WI38 (cell line): ENCODE results near the gene VRK3.

Experiments
- H3K4me3 ChIP-seq: 2 replicates; pipeline ENCODE4 v1.5.1; 2011; ENCODE audit warnings: low read depth, mild to moderate bottlenecking, control low read depth, low read length
- TF ChIP-seq, protein P1 (sequence below): IDR thresholded peaks from 2 replicates; pipeline ENCODE4 v1.5.1; 2012; ENCODE audit warnings: low read depth, mild to moderate bottlenecking, control low read depth, low read length

Gene VRK3

GRCh38 chr19:49933643-49934042, 91.5 kb downstream of the VRK3 start:
- TF ChIP-seq, protein P1, sequence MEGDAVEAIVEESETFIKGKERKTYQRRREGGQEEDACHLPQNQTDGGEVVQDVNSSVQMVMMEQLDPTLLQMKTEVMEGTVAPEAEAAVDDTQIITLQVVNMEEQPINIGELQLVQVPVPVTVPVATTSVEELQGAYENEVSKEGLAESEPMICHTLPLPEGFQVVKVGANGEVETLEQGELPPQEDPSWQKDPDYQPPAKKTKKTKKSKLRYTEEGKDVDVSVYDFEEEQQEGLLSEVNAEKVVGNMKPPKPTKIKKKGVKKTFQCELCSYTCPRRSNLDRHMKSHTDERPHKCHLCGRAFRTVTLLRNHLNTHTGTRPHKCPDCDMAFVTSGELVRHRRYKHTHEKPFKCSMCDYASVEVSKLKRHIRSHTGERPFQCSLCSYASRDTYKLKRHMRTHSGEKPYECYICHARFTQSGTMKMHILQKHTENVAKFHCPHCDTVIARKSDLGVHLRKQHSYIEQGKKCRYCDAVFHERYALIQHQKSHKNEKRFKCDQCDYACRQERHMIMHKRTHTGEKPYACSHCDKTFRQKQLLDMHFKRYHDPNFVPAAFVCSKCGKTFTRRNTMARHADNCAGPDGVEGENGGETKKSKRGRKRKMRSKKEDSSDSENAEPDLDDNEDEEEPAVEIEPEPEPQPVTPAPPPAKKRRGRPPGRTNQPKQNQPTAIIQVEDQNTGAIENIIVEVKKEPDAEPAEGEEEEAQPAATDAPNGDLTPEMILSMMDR: no peak
- H3K4me3 ChIP-seq: no peak overlapping the region

GRCh38 chr19:49932731-49933131, 92.4 kb downstream of the VRK3 start:
- TF ChIP-seq, protein P1: no peak
- no peak overlapping the region for H3K4me3 ChIP-seq

GRCh38 chr19:49932041-49932451, 93.1 kb downstream of the VRK3 start:
- no peak overlapping the region for H3K4me3 ChIP-seq
- TF ChIP-seq, protein P1: no peak

DNA sequence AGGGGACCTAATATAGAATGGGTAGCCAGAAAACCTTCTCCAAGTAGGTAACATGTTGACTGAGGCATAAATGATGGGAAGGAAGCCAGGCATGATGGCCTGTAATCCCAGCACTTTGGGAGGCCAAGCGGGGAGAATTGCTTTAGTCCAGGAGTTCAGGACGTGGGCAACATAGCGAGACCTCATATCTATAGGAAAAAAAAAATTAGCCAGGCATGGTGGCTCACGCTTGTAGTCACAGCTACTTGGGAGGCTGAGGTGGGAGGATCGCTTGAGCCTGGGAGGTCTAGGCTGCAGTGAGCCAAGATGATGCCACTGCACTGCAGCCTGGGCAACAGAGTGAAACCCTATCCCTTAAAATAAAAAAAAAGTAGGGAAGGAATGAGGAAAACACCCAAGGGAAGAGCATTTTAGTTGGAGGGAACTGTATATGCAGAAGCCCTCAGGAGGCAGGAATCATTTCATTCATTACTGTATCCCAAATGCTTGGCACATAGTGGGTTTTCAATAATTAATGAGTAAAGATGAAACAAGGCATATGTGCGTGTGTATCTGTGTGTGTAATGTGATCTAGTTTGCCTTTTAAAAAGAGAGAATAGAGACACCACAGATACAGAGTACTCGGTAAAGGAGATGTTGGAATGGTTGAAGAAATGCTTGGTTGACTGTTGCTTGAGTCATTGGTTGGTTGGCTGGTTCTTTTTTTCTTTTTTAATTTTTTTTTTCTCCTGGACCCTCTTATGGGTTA, 93.7 kb downstream of the VRK3 start:
- H3K4me3 ChIP-seq: no peak overlapping the region
- TF ChIP-seq, protein P1: no peak

DNA sequence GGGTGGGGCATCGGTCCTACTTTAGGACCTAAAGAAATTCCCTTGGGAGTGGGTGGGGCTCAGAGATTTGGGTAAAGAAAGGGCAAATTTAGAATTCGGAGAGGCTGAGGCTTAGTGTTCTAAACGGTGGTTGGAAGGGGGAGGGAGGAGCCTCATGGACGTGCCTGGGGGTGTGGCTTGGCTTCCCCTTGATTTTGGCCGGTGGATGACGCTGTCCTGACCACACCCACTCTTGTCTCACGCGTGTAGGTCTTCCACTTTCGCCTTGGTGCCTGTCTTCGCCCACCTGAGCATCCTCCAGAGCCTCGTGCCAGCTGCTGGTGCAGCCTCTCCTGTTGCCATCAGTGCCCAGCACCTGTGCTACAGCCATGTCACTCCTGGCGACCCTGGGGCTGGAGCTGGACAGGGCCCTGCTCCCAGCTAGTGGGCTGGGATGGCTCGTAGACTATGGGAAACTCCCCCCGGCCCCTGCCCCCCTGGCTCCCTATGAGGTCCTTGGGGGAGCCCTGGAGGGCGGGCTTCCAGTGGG, 94.6 kb downstream of the VRK3 start:
- TF ChIP-seq, protein P1: no peak
- no peak overlapping the region; the same call in 1 of the 2 replicates for H3K4me3 ChIP-seq

GRCh38 chr19:49929611-49930482, 95.3 kb downstream of the VRK3 start:
- TF ChIP-seq, protein P1: no peak
- peak overlapping the region; percentile 89 for H3K4me3 ChIP-seq
